GM19099 (cell line): ENCODE data around the gene CHMP1A.

Experiments
- POLR2A ChIP-seq: IDR thresholded peaks from 3 replicates; pipeline ENCODE4 v1.6.1; 2011; ENCODE audit warnings: low read depth; ENCODE audit not compliant: insufficient read length; ENCODE audit errors: extremely low read depth

Gene CHMP1A

DNA sequence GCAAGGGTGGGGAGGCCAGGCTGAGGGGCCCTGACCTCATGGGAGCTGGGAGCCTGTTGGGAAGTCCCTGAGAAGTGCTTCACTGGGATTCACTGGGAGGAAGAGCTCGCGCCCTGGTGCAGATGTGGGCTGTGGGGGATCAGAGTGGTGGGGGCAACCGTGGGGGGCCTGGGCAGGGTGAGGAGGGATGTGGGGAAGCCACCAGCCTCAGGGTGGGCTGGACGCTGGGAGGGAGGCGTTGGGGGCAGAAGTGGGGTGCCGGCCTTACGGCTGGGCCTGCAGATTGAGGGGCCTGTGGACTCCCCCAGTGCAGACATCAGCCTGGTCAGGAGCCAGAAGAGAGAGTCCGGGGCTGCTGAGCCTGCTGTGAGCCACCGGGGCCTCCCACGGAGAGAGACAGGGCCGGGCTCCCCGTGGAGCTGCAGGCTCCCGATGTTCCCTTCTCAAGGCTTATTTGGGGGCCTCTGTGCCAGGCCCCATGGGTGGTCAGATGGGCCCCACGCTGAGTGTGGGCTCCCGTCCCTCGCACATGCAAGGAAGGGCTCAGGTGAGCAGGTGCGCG is 36.3 kb downstream of the CHMP1A start:
- TF ChIP-seq POLR2A = no peak

- TF ChIP-seq POLR2A = no peak
Measured at GRCh38 chr16:89620406-89620841, 37.1 kb downstream of the CHMP1A start.

DNA sequence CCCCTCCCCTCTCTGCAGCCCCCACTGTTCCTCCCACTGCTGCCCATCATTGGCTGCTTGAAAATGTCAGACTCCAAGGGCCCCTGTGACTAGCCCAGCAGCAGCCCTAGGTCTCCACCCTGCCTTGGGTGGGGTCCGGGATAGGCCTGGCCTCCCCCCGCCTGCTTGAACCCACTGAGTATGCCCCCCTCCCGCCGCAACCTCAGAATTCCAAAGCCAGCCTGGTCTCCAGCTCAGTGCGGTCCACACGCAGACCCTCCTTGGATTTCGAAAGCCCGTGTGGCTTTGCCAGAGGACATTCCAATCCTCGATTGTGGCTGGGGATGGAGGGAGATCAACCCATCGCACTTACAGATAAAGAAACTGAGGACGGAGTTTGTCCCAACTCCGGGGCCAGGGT is 37.7 kb downstream of the CHMP1A start:
- TF ChIP-seq POLR2A = no peak

DNA sequence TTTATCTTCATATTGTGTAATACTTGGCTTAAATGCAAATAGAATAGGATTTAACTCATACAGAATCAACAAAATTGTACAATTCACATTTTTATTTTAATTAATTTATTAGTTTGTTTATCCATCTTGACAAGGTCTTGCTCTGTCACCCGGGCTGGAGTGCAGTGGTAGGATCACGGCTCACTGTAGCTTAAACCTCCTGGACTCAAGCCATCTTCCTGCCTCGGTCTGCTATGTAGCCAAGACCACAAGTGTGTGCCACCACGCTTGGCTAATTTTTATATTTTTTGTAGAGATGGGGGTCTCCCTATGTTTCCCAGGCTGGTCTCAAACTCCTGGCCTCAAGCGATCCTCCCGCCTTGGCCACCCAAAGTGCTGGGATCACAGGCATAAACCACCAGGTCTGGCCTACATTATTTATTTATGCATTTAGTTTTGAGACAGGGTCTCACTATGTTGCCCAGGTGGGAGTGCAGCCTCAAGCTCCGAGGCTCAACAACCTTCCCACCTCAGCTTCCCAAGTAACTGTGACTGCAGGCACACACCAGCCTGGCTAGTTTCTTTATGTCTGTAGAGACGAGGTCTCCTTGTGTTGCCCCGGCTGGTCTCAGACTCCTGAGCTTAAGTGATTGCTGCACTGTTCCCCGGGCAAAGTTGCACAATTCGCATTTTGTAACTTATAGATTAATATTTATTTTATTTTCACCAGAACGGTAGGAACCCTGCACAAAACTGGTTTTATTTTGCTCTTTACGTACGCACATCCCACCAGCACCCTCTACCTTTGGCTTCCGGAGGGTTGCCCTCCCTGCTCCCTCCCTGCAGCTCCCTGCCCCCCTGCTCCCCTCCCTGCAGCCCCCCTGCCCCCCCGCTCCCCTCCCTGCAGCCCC is 39.2 kb downstream of the CHMP1A start:
- TF ChIP-seq POLR2A = no peak

GRCh38 chr16:89617036-89617435 is 40.5 kb downstream of the CHMP1A start:
- no peak for TF ChIP-seq POLR2A

DNA sequence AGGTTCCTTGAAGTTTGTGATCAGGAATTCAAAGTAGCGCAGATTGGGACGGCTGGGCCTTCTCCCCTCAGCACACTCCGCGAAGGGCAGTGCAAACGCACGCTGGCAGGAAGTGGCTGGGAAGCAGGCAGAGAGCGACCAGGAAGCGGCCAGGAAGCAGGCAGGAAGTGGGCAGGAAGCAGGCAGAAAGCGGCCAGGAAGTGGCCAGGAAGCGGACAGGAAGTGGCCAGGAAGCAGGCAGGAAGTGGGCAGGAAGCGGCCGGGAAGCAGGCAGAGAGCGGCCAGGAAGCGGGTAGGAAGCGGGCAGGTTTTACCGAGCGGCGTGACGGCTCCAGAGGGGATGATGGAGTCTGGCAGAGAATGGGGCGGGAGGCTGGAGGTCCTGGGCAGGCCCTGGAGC is 40.9 kb downstream of the CHMP1A start:
- no peak for TF ChIP-seq POLR2A

GRCh38 chr16:89615596-89616090 is 41.9 kb downstream of the CHMP1A start:
- TF ChIP-seq POLR2A = no peak

DNA sequence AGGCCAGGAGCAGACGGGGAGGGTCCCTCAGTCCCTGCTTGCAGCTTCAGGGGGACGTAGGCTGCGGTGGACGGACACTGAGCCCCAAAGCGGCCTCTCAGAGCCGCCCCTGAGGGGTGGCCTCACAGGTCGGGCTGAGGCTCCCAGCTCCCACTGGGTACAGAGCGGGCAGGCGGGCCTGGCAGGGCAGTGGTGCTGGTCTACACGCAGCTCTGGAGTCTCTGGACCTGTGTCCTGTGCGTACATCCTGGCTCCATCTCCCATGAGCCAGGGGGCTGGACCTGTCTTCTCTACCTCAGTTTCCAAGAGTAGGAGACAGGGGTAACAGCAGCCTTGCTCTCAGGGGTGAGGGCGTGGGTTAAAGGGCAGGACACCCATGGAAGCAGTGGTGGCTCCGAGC is 42.3 kb downstream of the CHMP1A start:
- TF ChIP-seq POLR2A = no peak

GRCh38 chr16:89613954-89614459 is 43.5 kb downstream of the CHMP1A start:
- TF ChIP-seq POLR2A = no peak

- no peak for TF ChIP-seq POLR2A
Measured at GRCh38 chr16:89613231-89613953, 44.1 kb downstream of the CHMP1A start, which contains the start of gene DPEP1. Gene DPEP1 (plus strand): TSS chr16:89613642. CDS start chr16:89630411, 16,769 bp downstream.

DNA sequence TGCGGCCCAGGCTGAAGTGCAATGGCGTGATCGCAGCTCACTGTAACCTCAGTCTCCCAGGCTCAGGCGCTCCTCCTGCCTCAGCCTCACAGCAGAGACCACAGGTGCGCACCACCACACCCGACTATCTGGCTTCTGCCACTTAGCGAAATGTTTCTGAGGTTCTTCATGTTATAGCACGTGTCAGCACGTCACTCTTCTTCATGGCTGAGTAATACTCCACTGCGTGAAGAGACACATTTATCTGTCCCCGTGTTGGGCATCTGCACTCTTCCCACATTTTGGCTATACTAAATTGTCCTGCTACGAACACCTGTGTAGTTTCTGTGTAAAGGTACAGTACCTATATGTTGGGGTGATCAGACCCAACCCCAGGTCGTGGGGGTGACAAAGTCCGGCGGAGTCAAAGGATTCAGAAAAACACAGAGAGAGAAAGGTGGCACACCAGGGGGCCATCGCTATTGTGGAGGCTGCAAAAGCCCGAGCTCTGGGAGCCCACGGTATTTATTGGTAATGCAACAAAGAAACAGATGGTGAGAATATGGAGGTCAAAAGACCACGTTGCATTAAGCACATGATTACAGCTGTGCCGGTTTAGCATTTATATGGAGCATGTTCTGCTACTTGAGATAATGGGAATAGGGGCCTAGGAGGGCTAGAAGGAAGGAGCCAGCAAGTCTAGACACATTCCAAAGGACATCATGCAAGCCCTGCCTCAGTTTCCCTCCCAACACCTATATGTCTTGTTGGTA is 44.9 kb downstream of the CHMP1A start:
- no peak for TF ChIP-seq POLR2A

DNA sequence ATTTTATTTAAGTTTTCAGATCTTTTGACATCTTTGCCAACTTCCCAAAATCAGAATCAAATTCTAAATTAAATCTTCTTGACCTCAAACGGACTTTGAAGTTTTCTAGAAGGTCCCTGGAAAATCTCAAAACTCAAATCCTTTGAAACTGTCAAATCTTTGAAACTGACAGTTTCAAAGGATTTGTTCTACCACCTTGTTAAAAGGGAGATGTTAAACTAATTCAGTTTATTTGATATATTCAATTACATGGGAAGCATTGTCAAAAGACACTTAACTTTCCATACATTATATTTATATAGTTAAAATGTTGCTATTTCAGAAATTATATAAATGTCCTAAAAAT is 47.4 kb downstream of the CHMP1A start:
- TF ChIP-seq POLR2A = no peak

DNA sequence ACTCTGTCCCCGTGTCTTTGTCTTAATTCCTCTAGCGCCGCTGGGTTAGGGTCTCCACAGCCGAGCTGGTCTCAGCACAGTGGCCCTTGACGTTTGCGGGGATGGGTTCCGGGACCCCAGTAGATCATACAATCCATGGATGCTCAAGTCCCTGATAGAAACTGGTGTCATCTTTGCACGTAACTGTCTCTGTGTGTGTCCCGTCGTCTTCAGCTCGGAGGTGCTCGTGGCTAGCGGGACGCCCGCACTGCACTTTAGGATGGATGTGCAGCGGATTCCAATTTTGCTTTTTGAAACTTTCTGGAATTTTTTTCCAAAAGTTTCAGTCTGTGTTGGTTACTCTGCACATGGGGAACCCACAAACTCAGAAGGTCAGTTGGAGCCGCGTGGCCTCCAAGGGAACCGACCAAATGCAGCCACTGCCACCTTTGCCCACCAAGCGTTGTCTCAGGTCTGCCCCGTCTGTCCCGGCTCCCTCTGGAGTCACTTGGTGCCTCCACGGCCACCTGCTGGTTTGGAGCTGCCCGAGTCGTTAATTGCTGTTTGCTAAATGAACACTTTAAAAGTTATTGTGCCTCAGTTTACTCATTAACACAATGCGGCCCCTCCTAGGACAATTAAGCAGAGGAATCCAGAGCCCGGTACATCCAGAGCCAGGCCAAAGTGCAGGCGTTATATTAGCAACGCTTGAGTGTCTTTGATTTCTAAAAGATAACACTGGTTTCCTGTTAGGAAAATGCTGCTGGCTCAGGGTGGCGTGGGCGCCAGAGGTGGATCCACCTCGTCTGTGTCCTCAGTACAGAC is 49.4 kb downstream of the CHMP1A start:
- no peak for TF ChIP-seq POLR2A

DNA sequence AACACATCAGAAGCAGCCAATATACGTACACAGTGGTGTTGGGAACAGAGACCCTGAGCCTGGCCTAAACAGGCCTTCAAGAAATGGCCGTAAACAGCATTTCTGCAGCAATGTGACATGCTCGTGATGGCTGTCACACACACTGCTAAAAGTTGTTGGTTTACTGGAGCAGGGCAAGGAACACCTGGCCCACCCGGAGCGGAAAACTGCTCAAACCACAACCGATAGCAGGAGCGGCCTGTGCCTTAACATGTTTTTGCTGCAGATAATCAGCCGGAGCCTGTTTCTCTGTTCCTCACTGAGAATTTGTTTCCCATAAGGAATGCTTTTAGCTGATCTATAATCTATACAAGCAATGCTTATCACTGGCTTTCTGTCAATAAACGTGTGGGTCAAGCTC is 50.1 kb downstream of the CHMP1A start:
- TF ChIP-seq POLR2A = no peak

DNA sequence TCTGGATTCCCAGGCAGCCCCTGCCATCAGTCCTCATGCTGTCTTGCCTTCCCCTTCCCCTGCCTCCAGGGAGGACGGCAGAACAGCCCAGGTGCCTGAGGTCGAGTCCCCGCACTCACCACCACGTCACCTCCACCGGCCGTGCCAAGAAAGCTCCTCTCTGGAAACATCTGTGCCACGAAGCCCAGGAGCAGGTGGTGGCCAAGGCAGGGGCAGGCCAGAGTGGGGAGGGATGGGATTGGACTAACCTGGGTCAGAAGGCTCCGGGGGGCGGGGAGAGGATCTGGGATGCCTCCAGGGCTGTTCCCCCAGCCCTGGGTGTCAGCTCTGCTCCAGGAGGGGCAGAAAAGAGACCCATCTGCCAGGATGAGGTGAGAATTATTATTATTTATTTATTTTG is 51.5 kb downstream of the CHMP1A start:
- TF ChIP-seq POLR2A = no peak
